Vagina (tissue), 2 donors: Measurements from ENCODE around the gene TBC1D14.

Experiments
- POLR2AphosphoS5 ChIP-seq, 2 donors: sonication (generic); formaldehyde crosslinking; IDR thresholded peaks; one replicate each; pipeline ENCODE4 v1.9.0; 2017; ENCODE audit warnings: antibody characterized with exemption in 2 of 2, mild to moderate bottlenecking in 2 of 2, low read depth in 1 of 2; ENCODE audit not compliant: insufficient read depth in 1 of 2
- TF ChIP-seq, protein P1 (sequence below), 3 experiments: fragments of 450-650 bp in 2 of 3; fragments of 200-600 bp in 1 of 3; sonication (generic) in 1 of 3; IDR thresholded peaks; one replicate each; pipeline ENCODE4 v1.5.1; 2017 to 2019; ENCODE audit warnings: antibody characterized with exemption in 3 of 3, mild to moderate bottlenecking in 2 of 3, moderate library complexity in 2 of 3

DNA sequence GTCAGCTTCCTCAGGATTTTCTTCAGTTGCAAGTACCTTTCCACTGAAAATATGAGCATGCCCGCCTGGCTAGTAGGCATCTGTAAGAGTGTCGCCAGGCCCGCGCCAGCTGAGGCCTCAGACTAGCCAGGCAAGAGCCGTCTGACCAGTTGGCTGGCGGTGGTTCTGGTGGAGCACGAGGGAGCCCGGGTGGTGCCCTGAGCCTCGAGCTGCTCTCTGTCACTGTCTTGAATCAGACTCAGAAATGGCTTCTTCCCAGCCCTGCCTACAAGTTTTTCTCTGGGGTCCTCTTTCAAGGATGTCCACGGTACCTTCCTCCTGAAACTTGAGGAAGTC, 146.3 kb downstream of the TBC1D14 start:
- TF ChIP-seq, protein P1, sequence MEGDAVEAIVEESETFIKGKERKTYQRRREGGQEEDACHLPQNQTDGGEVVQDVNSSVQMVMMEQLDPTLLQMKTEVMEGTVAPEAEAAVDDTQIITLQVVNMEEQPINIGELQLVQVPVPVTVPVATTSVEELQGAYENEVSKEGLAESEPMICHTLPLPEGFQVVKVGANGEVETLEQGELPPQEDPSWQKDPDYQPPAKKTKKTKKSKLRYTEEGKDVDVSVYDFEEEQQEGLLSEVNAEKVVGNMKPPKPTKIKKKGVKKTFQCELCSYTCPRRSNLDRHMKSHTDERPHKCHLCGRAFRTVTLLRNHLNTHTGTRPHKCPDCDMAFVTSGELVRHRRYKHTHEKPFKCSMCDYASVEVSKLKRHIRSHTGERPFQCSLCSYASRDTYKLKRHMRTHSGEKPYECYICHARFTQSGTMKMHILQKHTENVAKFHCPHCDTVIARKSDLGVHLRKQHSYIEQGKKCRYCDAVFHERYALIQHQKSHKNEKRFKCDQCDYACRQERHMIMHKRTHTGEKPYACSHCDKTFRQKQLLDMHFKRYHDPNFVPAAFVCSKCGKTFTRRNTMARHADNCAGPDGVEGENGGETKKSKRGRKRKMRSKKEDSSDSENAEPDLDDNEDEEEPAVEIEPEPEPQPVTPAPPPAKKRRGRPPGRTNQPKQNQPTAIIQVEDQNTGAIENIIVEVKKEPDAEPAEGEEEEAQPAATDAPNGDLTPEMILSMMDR (IDR thresholded peaks at IDR 0.05): no peak
- TF ChIP-seq POLR2AphosphoS5 (IDR thresholded peaks at IDR 0.05; ENCODE audit: insufficient read depth in 1 of 2, low read depth in 1 of 2): no peak
